GM12801 (cell line): ENCODE results near the gene INTS4.

Source experiments
- CTCF ChIP-seq: IDR thresholded peaks from one replicate; pipeline ENCODE4 v1.5.1; 2011; ENCODE audit warnings: control low read depth; ENCODE audit not compliant: insufficient read length; ENCODE audit errors: extremely low read depth

Gene INTS4

GRCh38 chr11:77883775-77884174, 110.7 kb downstream of the INTS4 start:
- TF ChIP-seq CTCF, result no peak

GRCh38 chr11:77882396-77882795, 112.1 kb downstream of the INTS4 start:
- no peak for TF ChIP-seq CTCF

GRCh38 chr11:77879218-77879617, 115.2 kb downstream of the INTS4 start:
- no peak for TF ChIP-seq CTCF

GRCh38 chr11:77876045-77876444, 118.4 kb downstream of the INTS4 start:
- TF ChIP-seq CTCF, result no peak

- no peak for TF ChIP-seq CTCF
Observed at GRCh38 chr11:77874206-77874605, 120.3 kb downstream of the INTS4 start.

GRCh38 chr11:77873345-77873744, 121.1 kb downstream of the INTS4 start:
- TF ChIP-seq CTCF, result no peak

GRCh38 chr11:77871855-77872254, 122.6 kb downstream of the INTS4 start:
- no peak for TF ChIP-seq CTCF

- TF ChIP-seq CTCF, result no peak
Observed at GRCh38 chr11:77868744-77869143, 125.7 kb downstream of the INTS4 start.
